Muscle layer of colon (tissue), 2 donors: ENCODE measurements around the gene MIER2.

Experiments used
- H3K27ac ChIP-seq: one replicate; pipeline ENCODE4 v1.7.0; 2013; ENCODE audit warnings: low read depth, mild to moderate bottlenecking, low read length, moderate library complexity
- H3K27me3 ChIP-seq, 2 donors: one replicate each; pipeline ENCODE4 v1.7.0; 2013; ENCODE audit warnings: low read length in 2 of 2, mild to moderate bottlenecking in 2 of 2; ENCODE audit not compliant: insufficient read depth in 2 of 2, control insufficient read depth in 1 of 2
- H3K36me3 ChIP-seq: one replicate; pipeline ENCODE4 v1.7.0; 2013; ENCODE audit warnings: mild to moderate bottlenecking, low read length; ENCODE audit not compliant: insufficient read depth
- H3K4me1 ChIP-seq: one replicate; pipeline ENCODE4 v1.7.0; 2013; ENCODE audit warnings: mild to moderate bottlenecking, low read length; ENCODE audit not compliant: insufficient read depth
- H3K4me3 ChIP-seq, 2 donors: one replicate each; pipeline ENCODE4 v1.7.0; 2013; ENCODE audit warnings: low read length in 2 of 2, low read depth in 1 of 2, mild to moderate bottlenecking in 1 of 2, moderate library complexity in 1 of 2
- H3K9ac ChIP-seq: one replicate; pipeline ENCODE4 v1.7.0; 2013; ENCODE audit warnings: low read length
- H3K9me3 ChIP-seq: one replicate; pipeline ENCODE4 v1.7.0; 2013; ENCODE audit warnings: mild to moderate bottlenecking, low read length
- donor health status: abdominal sarcoma.
- donor health status: Adenocarcinoma of cecum.

The MIER2 gene

DNA sequence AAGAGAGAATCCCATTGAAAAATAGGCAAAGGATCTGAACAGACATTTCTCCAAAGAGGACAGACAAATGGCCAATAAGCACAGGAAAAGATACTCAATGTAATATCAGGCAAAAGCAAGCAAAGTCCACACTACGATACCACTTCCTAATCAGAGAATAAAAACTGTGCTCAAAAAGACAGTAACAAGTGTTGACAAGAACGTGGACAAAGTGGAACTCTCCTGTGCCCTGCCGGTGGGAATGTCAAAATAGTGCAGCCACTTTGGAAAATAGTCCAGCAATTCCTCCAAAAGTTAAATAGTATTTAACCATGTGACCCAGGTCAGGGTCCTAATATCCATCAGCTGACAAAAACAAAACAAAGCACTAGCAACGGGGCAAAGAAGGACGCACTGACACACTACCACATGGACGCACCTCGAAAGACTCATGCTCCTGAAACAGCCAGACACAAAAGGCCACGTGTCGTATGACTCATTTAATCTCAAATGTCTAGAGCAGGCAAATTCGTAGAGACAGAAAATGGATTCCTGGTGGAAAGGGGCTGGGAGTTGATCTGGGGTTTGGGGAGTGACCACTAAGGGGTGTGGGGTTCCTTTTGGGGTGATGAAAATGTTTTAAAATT lies 5.2 kb downstream of the MIER2 start:
- H3K9me3 ChIP-seq, result no peaks in the 10 kb centered on the region
- no peak overlapping the region for H3K9ac ChIP-seq
- H3K27ac ChIP-seq, result no peak overlapping the region
- H3K4me1 ChIP-seq, result peaks cover 30% of the 10 kb centered on the region
- no peaks in the 10 kb centered on the region for H3K27me3 ChIP-seq
- H3K4me3 ChIP-seq, result no peak overlapping the region
- H3K36me3 ChIP-seq, result peaks cover 8% of the 10 kb centered on the region

DNA sequence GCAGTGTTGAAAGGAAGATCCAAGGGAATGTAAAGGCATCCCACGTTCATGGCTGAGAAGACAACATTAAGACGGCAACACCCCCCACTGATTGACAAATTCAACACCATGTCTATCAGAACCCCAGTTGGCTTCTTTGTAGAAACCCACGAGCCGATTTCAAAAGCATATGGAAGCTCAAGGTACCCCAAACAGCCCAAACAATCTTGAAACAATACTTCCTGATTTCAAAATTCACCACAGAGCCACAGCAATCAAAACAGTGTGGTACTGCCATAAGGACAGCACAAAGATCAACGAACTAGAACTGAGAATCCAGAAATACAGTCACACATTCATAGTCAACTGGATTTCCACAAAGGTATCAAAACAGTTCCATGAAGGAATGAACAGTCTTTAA lies 6.2 kb downstream of the MIER2 start:
- Histone ChIP-seq H3K4me1 (peaks cover 26% of the 10 kb centered on the region), H3K9me3 (no peaks in the 10 kb centered on the region)

DNA sequence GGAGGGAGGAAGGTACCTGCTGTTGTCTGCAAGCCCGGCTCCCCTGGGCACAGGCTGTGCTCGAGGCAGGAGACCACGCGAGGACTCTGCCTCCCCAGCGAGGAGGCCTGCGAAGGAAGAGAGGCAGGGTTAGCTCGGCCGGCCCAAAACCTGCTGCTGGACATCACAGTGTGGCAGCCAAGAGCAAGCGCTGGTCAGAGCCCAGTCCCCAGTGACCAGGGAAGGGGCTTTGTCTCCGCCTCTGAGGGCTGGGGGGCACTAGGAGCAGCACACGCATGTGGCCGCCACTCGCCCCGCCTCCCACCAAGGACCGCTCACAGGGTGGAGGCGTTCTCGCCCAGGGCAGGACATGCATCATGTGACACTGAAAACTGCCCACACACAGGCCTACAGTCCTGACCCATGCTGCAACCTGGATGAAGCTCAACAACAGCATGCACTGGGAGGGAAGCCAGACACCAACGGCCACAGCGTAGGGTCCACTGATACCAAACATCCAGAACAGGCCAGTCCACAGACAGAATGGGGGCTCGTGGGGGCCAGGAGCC lies 8.5 kb downstream of the MIER2 start:
- Histone ChIP-seq H3K36me3 (peaks cover 12% of the 10 kb centered on the region), H3K9me3 (no peaks in the 10 kb centered on the region), H3K4me1 (peaks cover 5% of the 10 kb centered on the region), H3K27me3 (no peaks in the 10 kb centered on the region), H3K9ac (no peak overlapping the region), H3K4me3 (no peak overlapping the region), H3K27ac (no peak overlapping the region)

More for the DNA sequence above, 6.2 kb downstream of the MIER2 start:
- peaks cover 8% of the 10 kb centered on the region for H3K36me3 ChIP-seq
- no peak overlapping the region for H3K4me3 ChIP-seq
- no peak overlapping the region for H3K27ac ChIP-seq
- H3K27me3 ChIP-seq, result no peaks in the 10 kb centered on the region
- no peak overlapping the region for H3K9ac ChIP-seq

DNA sequence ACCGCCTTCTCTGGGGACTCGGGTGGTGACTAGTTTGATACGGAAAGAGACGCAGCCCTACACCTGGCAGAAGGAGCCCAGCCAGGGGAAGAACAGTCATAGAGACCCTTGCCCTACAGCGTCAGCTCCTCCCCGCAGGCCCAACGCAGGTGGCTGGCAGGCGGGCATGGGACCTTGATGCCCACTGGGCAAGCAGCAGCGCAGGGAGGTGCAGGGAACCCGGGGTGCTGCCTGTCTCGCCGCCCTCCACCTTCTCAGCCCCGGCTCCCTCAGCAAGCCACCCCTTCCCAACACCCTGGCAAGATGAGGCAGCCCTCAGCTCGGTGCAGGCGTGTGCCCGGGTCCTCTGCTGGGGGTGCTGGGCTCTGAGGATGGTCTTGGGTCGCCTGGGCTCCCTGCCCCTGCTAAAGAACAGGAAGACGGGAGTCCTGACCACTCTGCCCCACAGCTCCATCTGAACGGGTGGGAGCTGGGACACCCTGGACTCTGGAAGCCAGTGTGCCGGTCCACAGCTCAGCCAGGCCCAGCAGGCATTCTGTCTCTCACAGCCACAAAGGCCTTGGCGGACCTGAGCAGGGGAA lies 9.0 kb downstream of the MIER2 start:
- H3K27me3 ChIP-seq, result no peaks in the 10 kb centered on the region
- H3K4me1 ChIP-seq, result peaks cover 5% of the 10 kb centered on the region
- H3K36me3 ChIP-seq, result peaks cover 17% of the 10 kb centered on the region
- no peak overlapping the region for H3K27ac ChIP-seq
- H3K4me3 ChIP-seq, result no peak overlapping the region
- no peak overlapping the region for H3K9ac ChIP-seq
- H3K9me3 ChIP-seq, result no peaks in the 10 kb centered on the region

DNA sequence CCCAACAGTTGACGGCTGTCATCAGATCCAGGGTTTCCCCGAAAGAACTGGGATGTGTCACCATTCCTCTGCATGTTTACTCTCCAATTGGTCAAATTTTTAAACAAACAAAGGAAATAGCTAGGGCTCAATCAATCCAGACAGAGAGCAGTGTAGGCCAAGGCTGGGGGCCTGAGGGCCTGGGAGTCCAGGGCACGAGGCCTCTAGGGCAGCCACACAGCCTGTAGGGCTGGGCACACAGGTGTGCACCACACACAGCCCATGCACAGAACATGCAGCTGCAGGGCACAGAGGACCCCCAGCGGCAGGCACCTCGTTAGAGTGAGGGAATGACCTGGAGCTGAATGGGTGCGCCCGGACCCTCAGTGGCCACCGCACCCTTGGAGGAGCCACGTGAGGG lies 9.5 kb downstream of the MIER2 start:
- Histone ChIP-seq H3K27me3 (no peaks in the 10 kb centered on the region), H3K4me3 (no peak overlapping the region), H3K36me3 (peaks cover 20% of the 10 kb centered on the region), H3K27ac (no peak overlapping the region), H3K4me1 (peaks cover 5% of the 10 kb centered on the region), H3K9me3 (no peaks in the 10 kb centered on the region), H3K9ac (no peak overlapping the region)

DNA sequence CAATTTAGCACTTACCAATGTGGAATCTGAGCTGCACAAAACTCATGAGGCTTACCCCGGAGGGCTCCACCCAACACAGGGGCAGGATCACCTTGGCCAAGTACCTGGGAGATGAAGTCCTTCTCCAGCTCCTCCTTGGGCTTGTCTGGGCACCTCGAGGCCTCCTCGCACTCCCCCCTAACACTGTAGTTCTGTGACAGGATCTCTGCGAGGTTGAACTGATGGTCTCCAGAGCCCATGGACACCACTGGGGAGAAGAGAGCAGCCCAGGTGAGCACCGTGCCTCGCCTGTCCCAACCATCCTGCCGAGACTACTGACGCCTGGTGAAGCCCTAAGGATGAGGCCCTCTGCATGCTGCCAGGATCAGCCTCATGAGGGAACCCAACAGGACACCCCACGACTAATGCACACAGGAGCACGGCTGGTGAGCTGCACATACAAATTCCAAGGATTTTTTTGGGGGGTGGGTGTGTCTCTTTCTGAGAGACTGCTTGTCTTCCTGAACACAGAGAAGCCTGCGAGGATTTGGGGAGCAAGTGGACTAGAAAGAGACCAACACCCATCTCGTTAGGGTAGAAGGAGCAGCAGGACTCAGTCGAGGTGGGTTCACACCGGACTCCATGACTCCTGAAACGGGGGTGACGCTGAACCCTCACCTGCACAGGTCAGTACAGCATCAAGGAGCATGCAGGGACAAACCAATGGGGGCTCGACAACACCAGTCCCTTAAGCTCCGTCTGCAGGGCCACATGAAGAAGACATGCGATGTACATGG lies 10.1 kb downstream of the MIER2 start:
- Histone ChIP-seq H3K9me3 (no peaks in the 10 kb centered on the region), H3K27me3 (no peaks in the 10 kb centered on the region), H3K4me1 (peaks cover 3% of the 10 kb centered on the region), H3K27ac (no peak overlapping the region), H3K9ac (no peak overlapping the region), H3K36me3 (peaks cover 20% of the 10 kb centered on the region), H3K4me3 (no peak overlapping the region)

DNA sequence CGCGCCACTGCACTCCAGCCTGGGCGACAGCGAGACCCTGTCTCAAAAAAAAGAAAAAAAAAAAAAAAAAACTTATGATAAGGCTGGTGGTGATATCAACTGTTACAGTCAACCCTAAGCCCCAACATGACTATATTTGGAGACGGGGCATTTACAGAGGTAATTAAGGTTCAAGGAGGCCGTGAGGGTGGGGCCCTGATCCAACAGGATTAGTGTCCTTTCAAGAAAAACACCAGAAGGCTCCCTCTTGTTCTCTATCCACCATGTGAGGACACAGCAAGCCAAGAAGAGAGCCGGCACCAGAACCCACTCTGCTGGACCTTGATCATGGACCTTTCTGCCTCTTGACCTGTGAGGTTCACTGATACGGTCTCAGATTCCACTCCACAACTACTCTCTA lies 14.1 kb downstream of the MIER2 start:
- no peak overlapping the region for H3K9ac ChIP-seq
- no peaks in the 10 kb centered on the region for H3K27me3 ChIP-seq
- no peaks in the 10 kb centered on the region for H3K4me1 ChIP-seq
- peaks cover 57% of the 10 kb centered on the region for H3K36me3 ChIP-seq
- H3K9me3 ChIP-seq, result no peaks in the 10 kb centered on the region
- H3K27ac ChIP-seq, result no peak overlapping the region
- no peak overlapping the region for H3K4me3 ChIP-seq

DNA sequence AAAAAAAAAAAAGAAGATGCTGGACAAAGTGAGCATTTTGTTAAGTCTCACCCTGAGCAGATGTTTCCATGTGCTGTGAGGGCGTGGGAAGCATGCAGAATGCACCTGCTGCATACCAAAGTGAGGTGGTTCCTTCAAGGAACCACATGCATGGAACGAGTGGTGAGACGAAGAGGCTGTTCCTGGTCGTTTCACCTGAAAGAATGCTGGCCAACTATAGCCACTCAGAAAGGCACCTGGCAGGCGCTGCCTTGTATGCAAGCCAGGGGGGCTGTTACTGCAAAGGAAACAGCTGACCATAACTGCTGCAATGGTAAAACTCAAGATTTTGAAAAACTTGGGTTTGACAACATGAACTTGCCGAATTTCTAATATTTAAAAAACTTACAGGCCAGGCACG lies 14.7 kb downstream of the MIER2 start:
- Histone ChIP-seq H3K36me3 (peaks cover 63% of the 10 kb centered on the region), H3K9ac (no peak overlapping the region), H3K4me3 (no peak overlapping the region), H3K9me3 (no peaks in the 10 kb centered on the region), H3K27me3 (no peaks in the 10 kb centered on the region), H3K4me1 (no peaks in the 10 kb centered on the region), H3K27ac (no peak overlapping the region)

DNA sequence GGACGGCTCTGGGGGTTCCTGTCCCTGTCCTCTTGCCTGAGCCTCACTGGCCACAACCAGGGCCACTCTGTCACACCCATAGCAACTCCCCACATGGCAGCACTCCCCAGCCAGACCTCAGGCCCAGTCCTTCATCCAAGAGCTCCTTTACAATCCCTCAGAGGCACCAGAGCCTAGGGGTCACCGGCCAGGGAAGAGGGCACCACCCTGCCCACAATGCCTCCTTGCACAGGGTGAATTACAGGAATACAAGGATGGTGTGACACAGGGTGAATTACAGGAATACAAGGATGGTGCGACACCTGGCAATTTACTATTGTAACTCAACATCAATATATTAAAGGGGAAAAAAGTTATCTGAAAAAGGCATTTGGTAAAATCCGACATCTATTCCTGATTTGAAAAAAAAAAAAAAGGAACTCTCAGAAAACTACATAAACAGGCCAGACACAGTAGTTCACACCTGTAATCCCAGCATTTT lies 16.5 kb downstream of the MIER2 start:
- H3K4me1 ChIP-seq, result no peaks in the 10 kb centered on the region
- no peaks in the 10 kb centered on the region for H3K9me3 ChIP-seq
- no peaks in the 10 kb centered on the region for H3K27me3 ChIP-seq
- H3K4me3 ChIP-seq, result no peak overlapping the region
- H3K27ac ChIP-seq, result no peak overlapping the region
- H3K9ac ChIP-seq, result no peak overlapping the region
- H3K36me3 ChIP-seq, result peaks cover 72% of the 10 kb centered on the region

DNA sequence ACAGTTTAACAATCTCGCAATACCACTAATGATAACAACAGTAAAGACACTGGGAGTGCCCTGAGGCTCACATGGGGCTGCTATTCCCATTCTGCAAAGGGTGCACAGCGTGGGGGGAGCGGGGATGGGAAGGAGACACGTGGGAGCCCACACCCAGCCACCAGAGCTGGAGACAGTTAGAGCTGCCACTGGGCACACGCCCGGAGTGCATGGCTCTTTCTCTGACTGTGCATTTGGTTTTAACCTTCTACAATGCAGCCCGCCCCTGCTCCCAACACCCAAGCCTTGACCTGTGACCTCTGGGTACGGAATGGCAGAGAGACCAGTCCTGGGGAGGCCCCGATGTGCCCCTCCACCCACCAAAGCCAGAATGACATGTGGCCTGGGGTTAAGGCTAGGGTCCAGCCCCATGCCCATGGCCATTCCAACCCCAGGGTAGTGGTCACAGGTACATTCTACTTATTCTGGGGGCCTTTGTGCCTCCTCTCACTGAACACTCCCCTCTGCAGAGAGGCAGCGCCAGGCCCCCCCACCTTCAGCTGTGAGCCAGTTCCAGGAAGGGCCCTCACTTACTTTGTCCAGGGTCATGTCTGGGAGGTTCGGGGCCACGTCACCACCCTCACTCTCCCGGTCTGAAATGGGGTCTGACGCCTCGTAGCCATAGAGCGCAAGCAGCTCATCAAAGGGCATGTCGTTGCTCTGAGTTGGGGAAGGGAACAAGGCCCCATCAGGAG lies 17.1 kb downstream of the MIER2 start:
- H3K4me3 ChIP-seq, result no peak overlapping the region
- H3K27ac ChIP-seq, result no peak overlapping the region
- H3K27me3 ChIP-seq, result no peaks in the 10 kb centered on the region
- H3K36me3 ChIP-seq, result peaks cover 72% of the 10 kb centered on the region
- H3K4me1 ChIP-seq, result no peaks in the 10 kb centered on the region
- no peak overlapping the region for H3K9ac ChIP-seq
- H3K9me3 ChIP-seq, result no peaks in the 10 kb centered on the region

DNA sequence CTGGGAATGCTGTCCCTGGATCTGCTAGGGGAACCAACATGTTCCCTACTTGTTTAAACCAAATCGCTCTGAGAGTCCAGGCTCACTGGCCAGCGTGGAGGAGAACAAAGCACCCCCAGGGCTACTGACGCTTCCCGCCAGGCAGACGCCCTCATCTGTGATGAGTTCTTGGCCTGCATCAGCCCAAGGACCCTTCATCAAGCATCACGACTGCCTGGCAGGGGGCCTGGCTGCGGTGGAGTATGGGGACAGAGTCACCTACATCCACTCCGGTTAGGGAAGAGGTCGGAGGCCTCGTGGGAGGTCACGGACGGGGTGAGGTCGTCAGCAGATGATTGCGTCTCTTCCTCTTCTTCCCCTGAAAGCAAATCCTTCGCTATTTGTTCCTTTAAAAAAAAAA lies 17.7 kb downstream of the MIER2 start:
- H3K27ac ChIP-seq, result no peak overlapping the region
- H3K4me3 ChIP-seq, result no peak overlapping the region
- H3K36me3 ChIP-seq, result peaks cover 72% of the 10 kb centered on the region
- H3K4me1 ChIP-seq, result no peaks in the 10 kb centered on the region
- no peak overlapping the region for H3K9ac ChIP-seq
- no peaks in the 10 kb centered on the region for H3K27me3 ChIP-seq
- H3K9me3 ChIP-seq, result no peaks in the 10 kb centered on the region
